Stomach smooth muscle (tissue), 2 donors: ENCODE data around the gene PIGL.

Experiments used
- H3K27ac ChIP-seq: one replicate; pipeline ENCODE4 v1.7.0; 2013; ENCODE audit warnings: mild to moderate bottlenecking, low read length, inconsistent platforms
- H3K27me3 ChIP-seq, 2 donors: one replicate each; pipeline ENCODE4 v1.7.0; 2013; ENCODE audit warnings: low read length in 2 of 2; ENCODE audit not compliant: insufficient read depth in 2 of 2, control insufficient read depth in 1 of 2
- H3K36me3 ChIP-seq, 2 donors: one replicate each; pipeline ENCODE4 v1.7.0; 2013; ENCODE audit warnings: low read length in 2 of 2; ENCODE audit not compliant: control insufficient read depth in 2 of 2, insufficient read depth in 2 of 2
- H3K4me1 ChIP-seq: one replicate; pipeline ENCODE4 v1.7.0; 2013; ENCODE audit warnings: low read length; ENCODE audit not compliant: control insufficient read depth, insufficient read depth
- H3K4me3 ChIP-seq, 2 donors: one replicate each; pipeline ENCODE4 v1.7.0; 2013; ENCODE audit warnings: low read length in 2 of 2
- H3K9ac ChIP-seq, 2 donors: one replicate each; pipeline ENCODE4 v1.7.0; 2013; ENCODE audit warnings: low read length in 2 of 2, mild to moderate bottlenecking in 1 of 2
- H3K9me3 ChIP-seq, 2 donors: one replicate each; pipeline ENCODE4 v1.7.0; 2013; ENCODE audit warnings: low read length in 2 of 2; ENCODE audit not compliant: control insufficient read depth in 2 of 2
- donor health status: healthy.
- donor health status: Pancreatic carcinoma.

PIGL gene

GRCh38 chr17:16313139-16314090 lies 96.4 kb downstream of the PIGL start:
- Histone ChIP-seq H3K27ac (no peak overlapping the region), H3K4me3 (no peak overlapping the region), H3K27me3 (no peaks in the 10 kb centered on the region), H3K36me3 (peaks cover 0 to 18% of the 10 kb centered on the region in 2 donors), H3K4me1 (no peaks in the 10 kb centered on the region), H3K9me3 (no peaks in the 10 kb centered on the region), H3K9ac (no peak overlapping the region)

- Histone ChIP-seq H3K4me1 (no peaks in the 10 kb centered on the region), H3K27me3 (no peaks in the 10 kb centered on the region), H3K4me3 (no peak overlapping the region), H3K9me3 (no peaks in the 10 kb centered on the region), H3K36me3 (peaks cover 0 to 18% of the 10 kb centered on the region in 2 donors), H3K27ac (no peak overlapping the region), H3K9ac (no peak overlapping the region)
These were observed 97.2 kb downstream of the PIGL start for GRCh38 chr17:16314189-16314588.

DNA sequence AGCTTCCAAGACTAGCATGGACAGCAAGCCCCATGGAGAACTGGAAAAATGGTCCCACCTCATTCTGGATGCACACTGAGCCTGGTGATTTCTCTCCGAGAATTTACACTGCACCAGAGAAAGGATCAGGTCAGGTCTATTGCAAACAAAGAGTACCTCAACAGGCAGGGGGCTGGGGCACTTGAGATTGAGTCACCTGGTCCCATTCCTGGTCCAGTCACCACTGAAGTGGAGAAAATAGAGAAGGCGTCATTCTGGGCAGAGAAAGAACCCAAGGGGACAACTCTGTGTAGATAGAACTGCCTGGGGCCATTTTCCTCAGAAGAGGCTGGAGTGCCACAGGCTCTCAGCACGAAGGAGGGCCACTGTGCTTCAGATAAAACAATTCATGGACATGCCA lies 97.8 kb downstream of the PIGL start:
- Histone ChIP-seq H3K9ac (no peak overlapping the region), H3K36me3 (peaks cover 0 to 18% of the 10 kb centered on the region in 2 donors), H3K9me3 (no peaks in the 10 kb centered on the region), H3K4me3 (no peak overlapping the region), H3K4me1 (no peaks in the 10 kb centered on the region), H3K27me3 (no peaks in the 10 kb centered on the region), H3K27ac (no peak overlapping the region)

- Histone ChIP-seq H3K27me3 (no peaks in the 10 kb centered on the region), H3K9ac (no peak overlapping the region), H3K27ac (no peak overlapping the region), H3K4me1 (no peaks in the 10 kb centered on the region), H3K9me3 (no peaks in the 10 kb centered on the region), H3K4me3 (no peak overlapping the region), H3K36me3 (peaks cover 0 to 16% of the 10 kb centered on the region in 2 donors)
These were observed 103.0 kb downstream of the PIGL start for GRCh38 chr17:16319969-16320368.

DNA sequence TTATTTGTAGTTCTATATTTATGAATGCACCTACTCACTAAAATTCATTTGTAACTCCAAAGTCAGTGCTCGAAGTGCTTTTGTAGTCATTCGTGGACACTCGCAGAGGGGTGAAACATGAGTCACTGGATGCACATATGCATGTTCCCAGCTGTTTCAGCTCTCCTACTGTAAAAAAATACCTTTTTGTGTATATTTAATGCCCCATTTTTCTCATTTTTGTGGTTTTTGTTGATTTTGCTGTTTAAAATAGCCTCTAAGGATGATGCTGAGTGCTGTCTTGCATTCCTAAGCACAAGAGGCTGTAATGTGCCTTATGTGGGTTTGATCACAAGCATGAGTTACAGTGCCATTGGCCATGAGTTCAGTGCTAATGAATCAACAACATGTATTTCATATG lies 105.6 kb downstream of the PIGL start:
- Histone ChIP-seq H3K36me3 (peaks cover 14 to 21% of the 10 kb centered on the region in 2 donors), H3K9me3 (no peaks in the 10 kb centered on the region), H3K27ac (no peak overlapping the region), H3K4me3 (no peak overlapping the region), H3K9ac (no peak overlapping the region), H3K4me1 (no peaks in the 10 kb centered on the region), H3K27me3 (no peaks in the 10 kb centered on the region)

GRCh38 chr17:16325964-16326363 lies 109.0 kb downstream of the PIGL start:
- no peaks in the 10 kb centered on the region for H3K27me3 ChIP-seq
- peaks cover 14 to 18% of the 10 kb centered on the region in 2 donors for H3K36me3 ChIP-seq
- H3K27ac ChIP-seq, result no peak overlapping the region
- H3K4me1 ChIP-seq, result peaks cover 2% of the 10 kb centered on the region
- no peak overlapping the region for H3K9ac ChIP-seq
- H3K4me3 ChIP-seq, result no peak overlapping the region
- no peaks in the 10 kb centered on the region for H3K9me3 ChIP-seq

DNA sequence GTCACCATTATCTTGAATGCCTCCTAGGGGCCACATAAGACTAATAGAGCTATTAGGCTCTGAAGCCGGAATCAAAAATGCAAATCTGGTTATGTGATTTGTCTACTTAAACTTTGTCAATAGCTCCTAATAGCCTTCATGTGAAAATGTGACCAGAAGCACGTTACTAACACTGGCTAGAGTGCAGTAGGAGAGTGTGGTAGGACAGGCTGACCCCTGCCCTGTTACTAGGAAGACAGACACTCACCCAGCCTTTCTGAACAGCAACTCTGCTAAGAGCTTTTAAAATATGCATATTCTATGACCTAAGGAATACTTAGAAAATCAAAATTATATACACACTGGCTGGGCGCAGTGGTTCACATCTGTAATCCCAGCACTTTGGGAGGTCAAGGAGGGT lies 110.0 kb downstream of the PIGL start:
- peaks cover 14 to 18% of the 10 kb centered on the region in 2 donors for H3K36me3 ChIP-seq
- no peak overlapping the region for H3K9ac ChIP-seq
- no peaks in the 10 kb centered on the region for H3K27me3 ChIP-seq
- H3K9me3 ChIP-seq, result no peaks in the 10 kb centered on the region
- no peak overlapping the region for H3K4me3 ChIP-seq
- H3K27ac ChIP-seq, result no peak overlapping the region
- peaks cover 2% of the 10 kb centered on the region for H3K4me1 ChIP-seq

GRCh38 chr17:16328997-16329396 lies 112.0 kb downstream of the PIGL start:
- H3K9ac ChIP-seq, result no peak overlapping the region
- H3K27me3 ChIP-seq, result no peaks in the 10 kb centered on the region
- no peak overlapping the region for H3K4me3 ChIP-seq
- no peak overlapping the region for H3K27ac ChIP-seq
- peaks cover 2% of the 10 kb centered on the region for H3K4me1 ChIP-seq
- no peaks in the 10 kb centered on the region for H3K9me3 ChIP-seq
- H3K36me3 ChIP-seq, result peaks cover 14 to 18% of the 10 kb centered on the region in 2 donors

GRCh38 chr17:16329519-16330271 lies 112.7 kb downstream of the PIGL start:
- Histone ChIP-seq H3K27me3 (no peaks in the 10 kb centered on the region), H3K4me3 (no peak overlapping the region), H3K36me3 (peaks cover 14 to 15% of the 10 kb centered on the region in 2 donors), H3K9ac (no peak overlapping the region), H3K27ac (no peak overlapping the region), H3K4me1 (peaks cover 2% of the 10 kb centered on the region), H3K9me3 (no peaks in the 10 kb centered on the region)

- Histone ChIP-seq H3K27me3 (no peaks in the 10 kb centered on the region), H3K36me3 (peaks cover 6% of the 10 kb centered on the region in 2 donors), H3K9ac (no peak overlapping the region), H3K27ac (no peak overlapping the region), H3K4me1 (no peaks in the 10 kb centered on the region), H3K4me3 (no peak overlapping the region), H3K9me3 (no peaks in the 10 kb centered on the region)
These were observed 121.4 kb downstream of the PIGL start for GRCh38 chr17:16338391-16338790.
